Measurements from ENCODE around the gene GNG12. TPM values are rescaled to one million over a fixed set of nuclear protein-coding genes. Genes with fewer than 3 reads are reported as not detected.
A peak's percentile ranks its signal among the peaks of the same experiment; 100 is the strongest.

Gene GNG12
- total RNA-seq, 1 donor from 2014 or later, result 100 TPM

GRCh38 chr1:67844988-67845387, 11.7 kb upstream of the GNG12 start:
- Mint-ChIP-seq H3K27me3 (ENCODE audit: unreplicated experiment) (no peaks in the 10 kb centered on the region), H3K27ac (ENCODE audit: unreplicated experiment) (no peak overlapping the region), H3K4me3 (ENCODE audit: unreplicated experiment) (no peak overlapping the region), H3K4me1 (ENCODE audit: unreplicated experiment) (peaks cover 17% of the 10 kb centered on the region), H3K9me3 (ENCODE audit: unreplicated experiment) (no peaks in the 10 kb centered on the region), H3K36me3 (ENCODE audit: unreplicated experiment) (no peaks in the 10 kb centered on the region)
- DNase-seq (ENCODE audit: extremely low spot score, unreplicated experiment), result no peak
- TF ChIP-seq CTCF (IDR thresholded peaks at IDR 0.05), result no peak

- TF ChIP-seq CTCF (IDR thresholded peaks at IDR 0.05), result no peak
- Mint-ChIP-seq H3K27me3 (ENCODE audit: unreplicated experiment) (no peaks in the 10 kb centered on the region), H3K4me1 (ENCODE audit: unreplicated experiment) (peaks cover 14% of the 10 kb centered on the region), H3K36me3 (ENCODE audit: unreplicated experiment) (no peaks in the 10 kb centered on the region), H3K9me3 (ENCODE audit: unreplicated experiment) (no peaks in the 10 kb centered on the region), H3K27ac (ENCODE audit: unreplicated experiment) (no peak overlapping the region), H3K4me3 (ENCODE audit: unreplicated experiment) (no peak overlapping the region)
- DNase-seq (ENCODE audit: extremely low spot score, unreplicated experiment), result no peak
Observed at GRCh38 chr1:67843746-67844145, 10.5 kb upstream of the GNG12 start.

GRCh38 chr1:67843331-67843730, 10.1 kb upstream of the GNG12 start:
- TF ChIP-seq CTCF (IDR thresholded peaks at IDR 0.05), result no peak
- Mint-ChIP-seq H3K4me3 (ENCODE audit: unreplicated experiment) (no peak overlapping the region), H3K27ac (ENCODE audit: unreplicated experiment) (no peak overlapping the region), H3K9me3 (ENCODE audit: unreplicated experiment) (no peaks in the 10 kb centered on the region), H3K27me3 (ENCODE audit: unreplicated experiment) (no peaks in the 10 kb centered on the region), H3K4me1 (ENCODE audit: unreplicated experiment) (peaks cover 14% of the 10 kb centered on the region), H3K36me3 (ENCODE audit: unreplicated experiment) (no peaks in the 10 kb centered on the region)
- DNase-seq (ENCODE audit: extremely low spot score, unreplicated experiment), result no peak

- no peak overlapping the region for H3K4me3 Mint-ChIP-seq (ENCODE audit: unreplicated experiment)
- H3K27me3 Mint-ChIP-seq (ENCODE audit: unreplicated experiment), result no peaks in the 10 kb centered on the region
- H3K27ac Mint-ChIP-seq (ENCODE audit: unreplicated experiment), result peak overlapping the region; percentile 6
- peaks cover 17% of the 10 kb centered on the region for H3K4me1 Mint-ChIP-seq (ENCODE audit: unreplicated experiment)
- DNase-seq (ENCODE audit: extremely low spot score, unreplicated experiment), result no peak
- no peaks in the 10 kb centered on the region for H3K36me3 Mint-ChIP-seq (ENCODE audit: unreplicated experiment)
- no peaks in the 10 kb centered on the region for H3K9me3 Mint-ChIP-seq (ENCODE audit: unreplicated experiment)
- no peak for TF ChIP-seq CTCF (IDR thresholded peaks at IDR 0.05)
Observed at GRCh38 chr1:67840449-67840848, 7.2 kb upstream of the GNG12 start.

DNA sequence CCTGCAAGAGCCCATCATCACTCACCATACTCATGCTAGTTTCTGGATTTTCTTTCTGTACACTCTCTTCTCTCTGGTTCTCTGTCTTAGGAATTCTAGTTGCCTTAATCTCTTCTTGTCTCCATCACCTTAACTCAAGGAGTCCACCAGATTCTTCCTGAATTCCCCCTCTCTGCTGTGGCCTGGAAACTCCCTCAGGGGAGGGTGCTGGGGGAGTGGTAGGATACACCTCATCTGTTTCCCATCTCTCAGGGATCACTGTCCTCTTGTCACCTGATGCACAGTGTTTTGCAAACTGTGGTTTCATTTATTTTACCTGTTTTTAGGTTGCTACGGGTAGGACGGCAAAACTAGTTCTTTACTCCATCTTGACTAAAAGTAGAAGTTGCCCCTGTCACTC, 6.6 kb upstream of the GNG12 start:
- H3K27ac Mint-ChIP-seq (ENCODE audit: unreplicated experiment), result peak overlapping the region; percentile 6
- TF ChIP-seq CTCF (IDR thresholded peaks at IDR 0.05), result no peak
- no peaks in the 10 kb centered on the region for H3K9me3 Mint-ChIP-seq (ENCODE audit: unreplicated experiment)
- H3K4me1 Mint-ChIP-seq (ENCODE audit: unreplicated experiment), result peaks cover 17% of the 10 kb centered on the region
- DNase-seq (ENCODE audit: extremely low spot score, unreplicated experiment), result no peak
- no peaks in the 10 kb centered on the region for H3K27me3 Mint-ChIP-seq (ENCODE audit: unreplicated experiment)
- H3K4me3 Mint-ChIP-seq (ENCODE audit: unreplicated experiment), result no peak overlapping the region
- no peaks in the 10 kb centered on the region for H3K36me3 Mint-ChIP-seq (ENCODE audit: unreplicated experiment)
